Measurements from ENCODE around the gene ANAPC7.

The ANAPC7 gene

GRCh38 chr12:110349096-110349495 lies 54.4 kb downstream of the ANAPC7 start:
- Histone ChIP-seq H2AK5ac (ENCODE audit: low read length, severe bottlenecking) (no peak overlapping the region), H3K4ac (ENCODE audit: low read depth in 1 of 2, low read length in 2 of 2) (no peak overlapping the region), H2BK12ac (ENCODE audit: low read length in 2 of 2) (no peak overlapping the region), H3K27me3 (ENCODE audit: control insufficient read depth in 1 of 2, insufficient read depth in 1 of 2, low read length in 2 of 2) (no peaks in the 10 kb centered on the region), H2BK15ac (ENCODE audit: low read depth, poor library complexity, severe bottlenecking) (no peak overlapping the region), H2BK5ac (ENCODE audit: low read depth, low read length, poor library complexity, severe bottlenecking) (no peak overlapping the region), H3K79me1 (replicated peaks; ENCODE audit: low read length, poor library complexity, severe bottlenecking) (peaks cover 23% of the 10 kb centered on the region), H2BK120ac (ENCODE audit: low read depth, low read length) (no peak overlapping the region), H3K36me3 (ENCODE audit: control insufficient read depth in 1 of 2, insufficient read depth in 2 of 2, low read depth in 1 of 2, low read length in 2 of 2) (peaks cover 55 to 91% of the 10 kb centered on the region in 2 experiments), H4K8ac (ENCODE audit: low read length) (no peak overlapping the region), H2AFZ (ENCODE audit: low read depth, low read length) (no peak overlapping the region), H3K23ac (ENCODE audit: low read length in 2 of 2) (no peak overlapping the region), H4K91ac (ENCODE audit: low read length) (no peak overlapping the region), H3K27ac (ENCODE audit: low read length, poor library complexity, severe bottlenecking) (no peak overlapping the region), H3K4me1 (ENCODE audit: control insufficient read depth, insufficient read depth, low read depth, low read length) (no peaks in the 10 kb centered on the region), H3K18ac (ENCODE audit: low read depth in 1 of 2, low read length in 2 of 2) (no peak overlapping the region), H3K4me3 (ENCODE audit: insufficient read depth in 1 of 2, low read depth in 1 of 2, low read length in 2 of 2) (no peak overlapping the region), H3K9ac (ENCODE audit: low read length) (no peak overlapping the region), H3K9me3 (ENCODE audit: control insufficient read depth, low read length) (no peaks in the 10 kb centered on the region), H3K4me2 (ENCODE audit: low read length, poor library complexity, severe bottlenecking) (no peak overlapping the region), H3K14ac (ENCODE audit: low read length in 2 of 2) (no peak overlapping the region)
- DNase-seq, result no peak
- 95% methylated on average over 4 of the region's 4 CpGs for WGBS

GRCh38 chr12:110348431-110349059 lies 55.0 kb downstream of the ANAPC7 start:
- H4K91ac ChIP-seq (ENCODE audit: low read length), result no peak overlapping the region
- H2BK15ac ChIP-seq (ENCODE audit: low read depth, poor library complexity, severe bottlenecking), result no peak overlapping the region
- no peak for DNase-seq
- no peak overlapping the region for H3K27ac ChIP-seq (ENCODE audit: low read length, poor library complexity, severe bottlenecking)
- H3K27me3 ChIP-seq (ENCODE audit: control insufficient read depth in 1 of 2, insufficient read depth in 1 of 2, low read length in 2 of 2), result no peaks in the 10 kb centered on the region
- H3K4me1 ChIP-seq (ENCODE audit: control insufficient read depth, insufficient read depth, low read depth, low read length), result no peaks in the 10 kb centered on the region
- H3K9ac ChIP-seq (ENCODE audit: low read length), result no peak overlapping the region
- no peaks in the 10 kb centered on the region for H3K9me3 ChIP-seq (ENCODE audit: control insufficient read depth, low read length)
- WGBS, result 96% methylated on average over 7 of the region's 7 CpGs
- no peak overlapping the region for H4K8ac ChIP-seq (ENCODE audit: low read length)
- no peak overlapping the region for H2AK5ac ChIP-seq (ENCODE audit: low read length, severe bottlenecking)
- H3K18ac ChIP-seq (ENCODE audit: low read depth in 1 of 2, low read length in 2 of 2), result no peak overlapping the region
- no peak overlapping the region for H3K14ac ChIP-seq (ENCODE audit: low read length in 2 of 2)
- H3K36me3 ChIP-seq (ENCODE audit: control insufficient read depth in 1 of 2, insufficient read depth in 2 of 2, low read depth in 1 of 2, low read length in 2 of 2), result peaks cover 59 to 97% of the 10 kb centered on the region in 2 experiments
- H2BK5ac ChIP-seq (ENCODE audit: low read depth, low read length, poor library complexity, severe bottlenecking), result no peak overlapping the region
- H3K4me2 ChIP-seq (ENCODE audit: low read length, poor library complexity, severe bottlenecking), result no peak overlapping the region
- no peak overlapping the region for H3K4ac ChIP-seq (ENCODE audit: low read depth in 1 of 2, low read length in 2 of 2)
- no peak overlapping the region for H2AFZ ChIP-seq (ENCODE audit: low read depth, low read length)
- H3K23ac ChIP-seq (ENCODE audit: low read length in 2 of 2), result no peak overlapping the region
- no peak overlapping the region for H2BK120ac ChIP-seq (ENCODE audit: low read depth, low read length)
- no peak overlapping the region for H2BK12ac ChIP-seq (ENCODE audit: low read length in 2 of 2)
- no peak overlapping the region for H3K4me3 ChIP-seq (ENCODE audit: insufficient read depth in 1 of 2, low read depth in 1 of 2, low read length in 2 of 2)
- peaks cover 23% of the 10 kb centered on the region for H3K79me1 ChIP-seq (replicated peaks; ENCODE audit: low read length, poor library complexity, severe bottlenecking)

GRCh38 chr12:110347767-110348166 lies 55.7 kb downstream of the ANAPC7 start:
- no peak overlapping the region for H2BK5ac ChIP-seq (ENCODE audit: low read depth, low read length, poor library complexity, severe bottlenecking)
- H2BK12ac ChIP-seq (ENCODE audit: low read length in 2 of 2), result no peak overlapping the region
- no peak overlapping the region for H3K9ac ChIP-seq (ENCODE audit: low read length)
- H3K4me1 ChIP-seq (ENCODE audit: control insufficient read depth, insufficient read depth, low read depth, low read length), result no peaks in the 10 kb centered on the region
- H3K23ac ChIP-seq (ENCODE audit: low read length in 2 of 2), result no peak overlapping the region
- H4K8ac ChIP-seq (ENCODE audit: low read length), result no peak overlapping the region
- no peak overlapping the region for H2BK120ac ChIP-seq (ENCODE audit: low read depth, low read length)
- H3K27ac ChIP-seq (ENCODE audit: low read length, poor library complexity, severe bottlenecking), result no peak overlapping the region
- H2BK15ac ChIP-seq (ENCODE audit: low read depth, poor library complexity, severe bottlenecking), result no peak overlapping the region
- H3K4me3 ChIP-seq (ENCODE audit: insufficient read depth in 1 of 2, low read depth in 1 of 2, low read length in 2 of 2), result no peak overlapping the region
- H3K18ac ChIP-seq (ENCODE audit: low read depth in 1 of 2, low read length in 2 of 2), result no peak overlapping the region
- H4K91ac ChIP-seq (ENCODE audit: low read length), result no peak overlapping the region
- H3K79me1 ChIP-seq (replicated peaks; ENCODE audit: low read length, poor library complexity, severe bottlenecking), result peaks cover 23% of the 10 kb centered on the region
- 97% methylated on average over 8 of the region's 8 CpGs for WGBS
- no peak for DNase-seq
- no peaks in the 10 kb centered on the region for H3K27me3 ChIP-seq (ENCODE audit: control insufficient read depth in 1 of 2, insufficient read depth in 1 of 2, low read length in 2 of 2)
- H3K4ac ChIP-seq (ENCODE audit: low read depth in 1 of 2, low read length in 2 of 2), result no peak overlapping the region
- H2AK5ac ChIP-seq (ENCODE audit: low read length, severe bottlenecking), result no peak overlapping the region
- H3K4me2 ChIP-seq (ENCODE audit: low read length, poor library complexity, severe bottlenecking), result no peak overlapping the region
- peaks cover 61 to 97% of the 10 kb centered on the region in 2 experiments for H3K36me3 ChIP-seq (ENCODE audit: control insufficient read depth in 1 of 2, insufficient read depth in 2 of 2, low read depth in 1 of 2, low read length in 2 of 2)
- H2AFZ ChIP-seq (ENCODE audit: low read depth, low read length), result no peak overlapping the region
- H3K14ac ChIP-seq (ENCODE audit: low read length in 2 of 2), result no peak overlapping the region
- H3K9me3 ChIP-seq (ENCODE audit: control insufficient read depth, low read length), result no peaks in the 10 kb centered on the region

GRCh38 chr12:110345963-110346362 lies 57.5 kb downstream of the ANAPC7 start:
- no peak overlapping the region for H2AK5ac ChIP-seq (ENCODE audit: low read length, severe bottlenecking)
- no peaks in the 10 kb centered on the region for H3K9me3 ChIP-seq (ENCODE audit: control insufficient read depth, low read length)
- no peak overlapping the region for H2BK120ac ChIP-seq (ENCODE audit: low read depth, low read length)
- H2BK15ac ChIP-seq (ENCODE audit: low read depth, poor library complexity, severe bottlenecking), result no peak overlapping the region
- peaks cover 29% of the 10 kb centered on the region for H3K79me1 ChIP-seq (replicated peaks; ENCODE audit: low read length, poor library complexity, severe bottlenecking)
- no peak for DNase-seq
- H3K4me2 ChIP-seq (ENCODE audit: low read length, poor library complexity, severe bottlenecking), result no peak overlapping the region
- H4K91ac ChIP-seq (ENCODE audit: low read length), result no peak overlapping the region
- no peak overlapping the region for H4K8ac ChIP-seq (ENCODE audit: low read length)
- H3K14ac ChIP-seq (ENCODE audit: low read length in 2 of 2), result no peak overlapping the region
- no peak overlapping the region for H3K4ac ChIP-seq (ENCODE audit: low read depth in 1 of 2, low read length in 2 of 2)
- H3K27ac ChIP-seq (ENCODE audit: low read length, poor library complexity, severe bottlenecking), result no peak overlapping the region
- H3K27me3 ChIP-seq (ENCODE audit: control insufficient read depth in 1 of 2, insufficient read depth in 1 of 2, low read length in 2 of 2), result no peaks in the 10 kb centered on the region
- 92% methylated on average over 12 of the region's 12 CpGs for WGBS
- no peak overlapping the region for H2BK5ac ChIP-seq (ENCODE audit: low read depth, low read length, poor library complexity, severe bottlenecking)
- H3K4me3 ChIP-seq (ENCODE audit: insufficient read depth in 1 of 2, low read depth in 1 of 2, low read length in 2 of 2), result no peak overlapping the region
- no peak overlapping the region for H3K18ac ChIP-seq (ENCODE audit: low read depth in 1 of 2, low read length in 2 of 2)
- H3K36me3 ChIP-seq (ENCODE audit: control insufficient read depth in 1 of 2, insufficient read depth in 2 of 2, low read depth in 1 of 2, low read length in 2 of 2), result peaks cover 70 to 100% of the 10 kb centered on the region in 2 experiments
- H3K4me1 ChIP-seq (ENCODE audit: control insufficient read depth, insufficient read depth, low read depth, low read length), result no peaks in the 10 kb centered on the region
- H3K9ac ChIP-seq (ENCODE audit: low read length), result no peak overlapping the region
- no peak overlapping the region for H2BK12ac ChIP-seq (ENCODE audit: low read length in 2 of 2)
- no peak overlapping the region for H2AFZ ChIP-seq (ENCODE audit: low read depth, low read length)
- H3K23ac ChIP-seq (ENCODE audit: low read length in 2 of 2), result no peak overlapping the region
